Measurements from ENCODE around the gene HELT. TPM values are rescaled to one million over a fixed set of nuclear protein-coding genes. Genes with fewer than 3 reads are reported as not detected.
A peak's percentile ranks its signal among the peaks of the same experiment; 100 is the strongest.

Gene HELT
- total and polyA plus RNA-seq, 3 experiments from 2014 or later, result not detected

DNA sequence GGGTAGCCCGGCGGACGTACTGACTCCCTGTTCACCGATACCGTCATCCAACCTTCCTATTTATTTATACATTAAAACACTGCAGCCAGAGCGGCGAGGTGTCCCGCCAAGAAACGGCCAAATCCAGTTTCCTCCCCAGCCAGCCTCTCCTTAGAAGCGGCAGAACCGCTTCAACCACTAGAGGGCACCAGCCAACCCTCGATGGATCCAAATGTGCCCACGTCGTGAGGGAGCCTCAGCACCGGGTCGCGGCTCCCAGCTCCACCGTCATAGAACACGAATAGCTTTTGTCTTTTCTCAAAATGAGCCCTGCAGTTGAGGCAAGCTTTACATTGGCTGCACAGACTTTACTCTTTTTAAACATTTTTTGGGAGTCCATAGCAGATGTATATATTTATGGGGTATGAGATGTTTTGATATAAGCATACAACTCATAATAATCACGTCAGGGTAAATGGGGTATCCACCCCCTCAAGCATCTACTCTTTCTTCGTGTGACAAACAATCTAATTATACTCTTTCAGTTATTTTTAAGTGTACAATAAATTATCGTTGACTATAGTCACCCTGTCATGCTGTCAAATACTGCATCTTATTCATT lies 13.0 kb upstream of the HELT start:
- Histone ChIP-seq H3K36me3 (ENCODE audit: insufficient read depth, low read length) (no peaks in the 10 kb centered on the region), H3K27me3 (ENCODE audit: insufficient read depth, low read length, poor library complexity, severe bottlenecking) (no peaks in the 10 kb centered on the region), H3K4me1 (ENCODE audit: insufficient read depth, low read length) (peaks cover 7% of the 10 kb centered on the region), H3K4me3 (ENCODE audit: low read length) (no peak overlapping the region), H3K27ac (ENCODE audit: low read depth, low read length) (no peak overlapping the region), H3K9me3 (ENCODE audit: low read length) (no peaks in the 10 kb centered on the region)
- H3K27ac Mint-ChIP-seq, result peak overlapping the region in 1 of 8 donors; percentile 44
- H3K4me3 Mint-ChIP-seq, result peak overlapping the region in 5 of 7 donors; percentile 12 to 61 (median 52)
- POLR2A ChIA-PET, result no interaction called here
- CTCF ChIA-PET, result interaction anchor here (0.6 to 1.5 kb wide), 11 partner anchors 8 to 1888 kb away, joined by 3 to 5 read pairs (median 3); partner anchors contain the start of gene SLC25A4
- peak; percentile 48 to 78 (median 61) for DNase-seq
- H3K27me3 Mint-ChIP-seq, result peaks cover 25 to 69% of the 10 kb centered on the region in 2 donors
- H3K9me3 Mint-ChIP-seq, result no peaks in the 10 kb centered on the region
- no peaks in the 10 kb centered on the region for H3K36me3 Mint-ChIP-seq
- H3K4me1 Mint-ChIP-seq, result peaks cover 4 to 8% (median 7%) of the 10 kb centered on the region in 3 donors

DNA sequence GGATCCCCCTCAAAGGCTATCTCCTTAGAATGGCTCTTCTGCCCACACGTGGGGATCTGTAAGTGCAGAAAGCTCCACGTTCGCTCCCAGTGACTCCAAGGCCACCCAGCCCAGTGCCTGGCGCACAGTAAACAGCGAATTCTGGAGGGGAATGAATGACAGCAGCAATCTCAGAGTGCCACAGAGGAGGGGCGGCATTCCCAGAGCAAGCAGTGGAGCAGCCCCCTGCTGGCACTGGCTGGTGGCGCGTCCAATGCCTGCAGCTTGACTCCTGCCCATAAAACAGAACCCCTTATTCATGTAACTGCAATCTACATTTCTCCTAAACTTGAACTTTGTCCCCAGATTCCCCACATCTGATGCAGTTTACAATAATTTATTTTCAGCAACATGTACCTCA lies 6.9 kb upstream of the HELT start:
- H3K36me3 ChIP-seq (ENCODE audit: insufficient read depth, low read length), result no peaks in the 10 kb centered on the region
- H3K27ac ChIP-seq (ENCODE audit: low read depth, low read length), result no peak overlapping the region
- peaks cover 15% of the 10 kb centered on the region for H3K27me3 ChIP-seq (ENCODE audit: insufficient read depth, low read length, poor library complexity, severe bottlenecking)
- H3K36me3 Mint-ChIP-seq, result no peaks in the 10 kb centered on the region
- no peaks in the 10 kb centered on the region for H3K9me3 Mint-ChIP-seq
- H3K4me1 ChIP-seq (ENCODE audit: insufficient read depth, low read length), result no peaks in the 10 kb centered on the region
- H3K4me3 Mint-ChIP-seq, result no peak overlapping the region
- ChIA-PET POLR2A (no interaction called here), CTCF (interaction anchor here (1.2 kb wide), 1 partner anchor 14 kb away, joined by 5 read pairs; no protein-coding TSS in a partner anchor)
- no peak overlapping the region for H3K27ac Mint-ChIP-seq
- peaks cover 0 to 18% (median 0%) of the 10 kb centered on the region in 3 donors for H3K4me1 Mint-ChIP-seq
- DNase-seq, result peak in 1 of 5 donors; percentile 10
- no peaks in the 10 kb centered on the region for H3K9me3 ChIP-seq (ENCODE audit: low read length)
- H3K4me3 ChIP-seq (ENCODE audit: low read length), result no peak overlapping the region
- peaks cover 63 to 82% of the 10 kb centered on the region in 2 donors for H3K27me3 Mint-ChIP-seq

GRCh38 chr4:185013417-185014125 lies 4.7 kb upstream of the HELT start:
- peaks cover 0 to 23% (median 1%) of the 10 kb centered on the region in 3 donors for H3K4me1 Mint-ChIP-seq
- no peak overlapping the region for H3K4me3 ChIP-seq (ENCODE audit: low read length)

DNA sequence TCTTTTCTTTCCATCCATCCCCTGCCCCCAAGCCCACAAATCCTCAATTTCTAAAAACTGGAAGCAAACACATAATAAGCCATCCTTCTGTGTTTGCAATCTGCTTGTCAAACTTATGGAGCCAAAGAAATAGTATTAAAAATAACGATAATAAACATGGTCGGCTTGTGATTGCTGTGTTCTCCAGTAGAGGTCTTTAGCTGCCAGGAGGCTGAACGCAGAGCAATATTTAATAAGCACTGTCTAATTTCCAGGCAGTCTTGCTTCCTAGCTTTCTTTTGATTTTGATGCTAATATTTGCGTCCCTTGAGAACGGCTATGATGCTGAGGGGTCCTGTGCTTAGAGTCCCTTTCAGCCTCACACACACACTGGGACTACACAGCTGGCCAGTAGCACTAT lies 3.2 kb upstream of the HELT start:
- no peaks in the 10 kb centered on the region for H3K9me3 ChIP-seq (ENCODE audit: low read length)
- no peaks in the 10 kb centered on the region for H3K36me3 ChIP-seq (ENCODE audit: insufficient read depth, low read length)
- H3K4me3 Mint-ChIP-seq, result no peak overlapping the region
- POLR2A ChIA-PET, result no interaction called here
- H3K27me3 Mint-ChIP-seq, result peaks cover 68 to 79% of the 10 kb centered on the region in 2 donors
- no peak overlapping the region for H3K27ac Mint-ChIP-seq
- H3K4me3 ChIP-seq (ENCODE audit: low read length), result no peak overlapping the region
- H3K9me3 Mint-ChIP-seq, result no peaks in the 10 kb centered on the region
- no peaks in the 10 kb centered on the region for H3K4me1 ChIP-seq (ENCODE audit: insufficient read depth, low read length)
- no peak overlapping the region for H3K27ac ChIP-seq (ENCODE audit: low read depth, low read length)
- DNase-seq, result no peak
- CTCF ChIA-PET, result no interaction called here
- H3K27me3 ChIP-seq (ENCODE audit: insufficient read depth, low read length, poor library complexity, severe bottlenecking), result peaks cover 15% of the 10 kb centered on the region
- H3K4me1 Mint-ChIP-seq, result peaks cover 0 to 29% (median 2%) of the 10 kb centered on the region in 3 donors
- no peaks in the 10 kb centered on the region for H3K36me3 Mint-ChIP-seq

More at GRCh38 chr4:185013417-185014125, 4.7 kb upstream of the HELT start:
- no peak overlapping the region for H3K27ac ChIP-seq (ENCODE audit: low read depth, low read length)
- Mint-ChIP-seq H3K27ac (no peak overlapping the region), H3K4me3 (peak overlapping the region in 2 of 7 donors; percentile 51 to 59), H3K27me3 (peaks cover 65 to 89% of the 10 kb centered on the region in 2 donors), H3K36me3 (no peaks in the 10 kb centered on the region), H3K9me3 (no peaks in the 10 kb centered on the region)
- CTCF ChIA-PET, result no interaction called here
- DNase-seq, result no peak
- POLR2A ChIA-PET, result no interaction called here
- H3K36me3 ChIP-seq (ENCODE audit: insufficient read depth, low read length), result no peaks in the 10 kb centered on the region
- peaks cover 15% of the 10 kb centered on the region for H3K27me3 ChIP-seq (ENCODE audit: insufficient read depth, low read length, poor library complexity, severe bottlenecking)
- no peaks in the 10 kb centered on the region for H3K9me3 ChIP-seq (ENCODE audit: low read length)
- H3K4me1 ChIP-seq (ENCODE audit: insufficient read depth, low read length), result no peaks in the 10 kb centered on the region

DNA sequence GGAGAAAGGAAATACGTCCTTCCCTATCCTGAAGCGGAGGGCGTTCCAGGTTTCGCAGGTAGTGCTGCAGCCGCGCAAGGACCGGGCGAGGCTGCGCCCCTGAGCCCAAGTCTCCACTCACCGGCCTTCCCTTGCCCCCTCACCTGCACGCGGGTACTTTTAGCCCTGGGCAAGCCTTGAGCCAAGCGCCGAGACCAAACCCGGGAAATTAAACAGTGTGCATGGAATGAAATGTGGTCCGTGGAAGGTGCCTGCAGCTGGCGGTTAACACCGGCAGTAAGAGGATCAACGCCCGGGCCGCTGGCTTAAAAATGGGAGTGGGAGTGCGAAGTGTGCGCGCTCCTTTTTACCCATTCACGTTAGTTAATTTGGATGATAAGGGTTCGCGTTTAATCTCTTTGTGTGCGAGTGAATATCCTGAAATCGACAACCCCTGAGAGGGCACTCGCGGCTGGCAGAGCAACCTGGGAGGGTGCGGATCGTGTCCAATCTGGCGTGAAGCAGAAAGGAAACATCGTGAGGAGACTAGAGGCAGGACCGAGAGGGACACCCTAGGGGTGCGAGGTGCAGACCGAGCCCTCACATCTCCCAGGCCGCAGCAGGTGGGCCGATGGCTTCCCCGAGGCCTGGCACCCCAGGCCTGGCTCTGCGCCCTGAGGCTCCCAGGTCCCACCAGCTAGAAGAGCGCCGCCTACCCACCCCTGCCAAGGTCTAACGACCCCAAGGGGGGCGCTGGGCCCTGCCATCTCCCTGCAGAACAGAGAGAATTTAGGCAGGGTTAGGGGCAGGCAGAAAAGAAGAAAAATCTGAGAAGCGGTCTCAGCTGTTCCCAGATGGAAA lies 2.0 kb upstream of the HELT start:
- peaks cover 0 to 34% (median 3%) of the 10 kb centered on the region in 3 donors for H3K4me1 Mint-ChIP-seq
- no peak overlapping the region for H3K27ac Mint-ChIP-seq
- no peak for DNase-seq
- CTCF ChIA-PET, result no interaction called here
- H3K36me3 Mint-ChIP-seq, result no peaks in the 10 kb centered on the region
- H3K4me3 ChIP-seq (ENCODE audit: low read length), result no peak overlapping the region
- no peak overlapping the region for H3K4me3 Mint-ChIP-seq
- H3K36me3 ChIP-seq (ENCODE audit: insufficient read depth, low read length), result no peaks in the 10 kb centered on the region
- H3K27me3 ChIP-seq (ENCODE audit: insufficient read depth, low read length, poor library complexity, severe bottlenecking), result peaks cover 12% of the 10 kb centered on the region
- H3K27ac ChIP-seq (ENCODE audit: low read depth, low read length), result no peak overlapping the region
- H3K9me3 ChIP-seq (ENCODE audit: low read length), result no peaks in the 10 kb centered on the region
- no peaks in the 10 kb centered on the region for H3K9me3 Mint-ChIP-seq
- POLR2A ChIA-PET, result no interaction called here
- H3K4me1 ChIP-seq (ENCODE audit: insufficient read depth, low read length), result no peaks in the 10 kb centered on the region
- H3K27me3 Mint-ChIP-seq, result peaks cover 70 to 77% of the 10 kb centered on the region in 2 donors

DNA sequence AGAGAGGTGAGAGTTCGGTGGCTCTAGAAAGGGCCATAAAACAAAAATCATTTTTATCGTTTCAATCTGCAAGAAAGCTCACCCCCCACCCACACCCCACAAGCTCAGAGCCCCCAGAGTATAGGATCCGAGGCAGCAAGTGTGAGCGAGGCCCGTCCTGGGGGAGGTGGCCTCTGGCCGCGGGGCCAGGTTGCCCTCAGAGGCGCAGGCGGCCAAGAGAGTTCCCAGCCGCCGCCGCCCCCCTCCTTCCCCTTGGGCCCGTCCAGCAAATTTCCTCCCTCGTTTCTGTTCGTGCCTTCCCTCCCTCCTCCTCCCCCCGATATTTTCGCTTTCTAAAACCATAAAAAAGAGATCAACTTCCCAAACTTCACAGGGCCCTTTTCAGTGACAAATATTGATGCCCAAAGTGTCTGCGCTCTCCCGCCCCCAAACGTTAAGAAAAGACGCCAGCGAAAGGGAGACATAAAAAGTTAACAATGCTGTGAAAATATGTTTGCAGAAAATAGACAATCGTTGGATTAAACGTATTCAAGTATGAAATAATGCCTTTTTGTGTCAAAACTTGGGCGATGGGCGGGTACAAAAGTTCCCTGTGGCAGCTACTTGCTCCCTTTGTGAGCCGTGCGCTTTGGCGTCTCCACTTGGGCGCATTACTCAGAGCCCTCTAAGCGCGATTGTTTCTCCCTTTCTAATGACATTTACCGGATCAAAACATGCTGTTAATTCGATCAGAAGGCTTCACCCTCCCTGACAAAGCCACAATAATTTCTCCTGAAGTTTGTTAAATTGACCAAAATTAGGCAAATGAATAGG lies 1.1 kb upstream of the HELT start:
- H3K4me1 Mint-ChIP-seq, result peaks cover 3 to 41% (median 7%) of the 10 kb centered on the region in 3 donors
- no peak overlapping the region for H3K4me3 Mint-ChIP-seq
- H3K27me3 Mint-ChIP-seq, result peaks cover 71 to 76% of the 10 kb centered on the region in 2 donors
- H3K27me3 ChIP-seq (ENCODE audit: insufficient read depth, low read length, poor library complexity, severe bottlenecking), result peaks cover 15% of the 10 kb centered on the region
- no peak overlapping the region for H3K27ac ChIP-seq (ENCODE audit: low read depth, low read length)
- ChIA-PET CTCF (no interaction called here), POLR2A (no interaction called here)
- H3K9me3 Mint-ChIP-seq, result no peaks in the 10 kb centered on the region
- no peaks in the 10 kb centered on the region for H3K36me3 ChIP-seq (ENCODE audit: insufficient read depth, low read length)
- H3K4me1 ChIP-seq (ENCODE audit: insufficient read depth, low read length), result no peaks in the 10 kb centered on the region
- no peak for DNase-seq
- H3K4me3 ChIP-seq (ENCODE audit: low read length), result no peak overlapping the region
- no peak overlapping the region for H3K27ac Mint-ChIP-seq
- H3K36me3 Mint-ChIP-seq, result no peaks in the 10 kb centered on the region
- H3K9me3 ChIP-seq (ENCODE audit: low read length), result no peaks in the 10 kb centered on the region

DNA sequence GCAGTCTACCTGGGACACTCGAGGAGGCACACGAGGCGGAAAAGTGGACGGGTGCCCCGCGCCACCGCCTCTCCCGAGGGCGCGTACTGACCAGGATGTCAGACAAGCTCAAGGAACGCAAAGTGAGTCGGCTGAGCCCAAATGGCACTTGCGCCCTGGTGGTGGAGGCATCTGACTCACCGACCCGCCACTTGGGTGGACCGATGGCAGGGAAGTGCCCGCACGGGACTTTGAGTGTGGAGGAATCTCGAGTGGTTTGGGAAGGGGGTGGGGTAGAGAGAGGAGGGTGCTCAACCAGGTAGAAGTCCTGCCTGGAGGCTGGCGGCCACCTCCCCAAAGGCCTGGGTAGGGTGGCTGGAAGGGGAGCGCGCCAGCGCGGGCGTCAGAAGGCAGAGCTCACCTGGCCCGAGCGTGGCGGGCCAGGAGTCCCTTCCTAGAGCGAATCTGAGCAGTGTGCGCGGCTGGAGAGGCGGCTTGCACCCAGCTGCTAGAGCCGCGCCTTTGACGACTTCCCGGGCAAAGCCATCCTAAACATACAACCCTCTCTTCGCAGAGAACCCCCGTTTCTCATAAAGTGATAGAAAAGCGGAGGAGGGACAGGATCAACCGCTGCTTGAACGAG lies 655 bp downstream of the HELT start:
- Histone ChIP-seq H3K9me3 (ENCODE audit: low read length) (no peaks in the 10 kb centered on the region), H3K27ac (ENCODE audit: low read depth, low read length) (no peak overlapping the region), H3K27me3 (ENCODE audit: insufficient read depth, low read length, poor library complexity, severe bottlenecking) (peaks cover 10% of the 10 kb centered on the region), H3K4me1 (ENCODE audit: insufficient read depth, low read length) (no peaks in the 10 kb centered on the region), H3K4me3 (ENCODE audit: low read length) (no peak overlapping the region), H3K36me3 (ENCODE audit: insufficient read depth, low read length) (no peaks in the 10 kb centered on the region)
- Mint-ChIP-seq H3K27ac (no peak overlapping the region), H3K27me3 (peaks cover 71 to 79% of the 10 kb centered on the region in 2 donors), H3K9me3 (no peaks in the 10 kb centered on the region), H3K4me3 (no peak overlapping the region), H3K36me3 (no peaks in the 10 kb centered on the region), H3K4me1 (peaks cover 3 to 36% (median 9%) of the 10 kb centered on the region in 3 donors)
- CTCF ChIA-PET, result interaction anchor here (1.1 kb wide), 1 partner anchor 11 kb away, joined by 3 read pairs; no protein-coding TSS in a partner anchor
- POLR2A ChIA-PET, result no interaction called here
- no peak for DNase-seq
